Measurements from ENCODE around the gene WDR49. TPM values are rescaled to one million over a fixed set of nuclear protein-coding genes. Genes with fewer than 3 reads are reported as not detected.

Gene WDR49
- total and polyA plus RNA-seq, 4 donors: 1.7 to 3.8 (median 3.0) TPM; not detected in 1

GRCh38 chr3:167671878-167672427 is 18.2 kb upstream of the WDR49 start:
- intact Hi-C loops (cut with DNase I): no loop called here
- Histone ChIP-seq H3K27me3 (ENCODE audit: control insufficient read depth in 1 of 2, insufficient read depth in 2 of 2, low read length in 1 of 2) (no peaks in the 10 kb centered on the region), H3K4me1 (ENCODE audit: control insufficient read depth in 1 of 2, insufficient read depth in 2 of 2, low read length in 2 of 2) (no peaks in the 10 kb centered on the region), H3K27ac (ENCODE audit: low read depth in 1 of 2, low read length in 2 of 2) (no peak overlapping the region), H3K36me3 (ENCODE audit: control insufficient read depth in 1 of 2, insufficient read depth in 2 of 2, low read length in 1 of 2) (peaks cover 0 to 7% of the 10 kb centered on the region in 2 donors), H3K9me3 (ENCODE audit: control insufficient read depth, low read length) (peaks cover 4% of the 10 kb centered on the region), H3K4me3 (ENCODE audit: low read length in 2 of 2) (no peak overlapping the region)
- no peak for DNase-seq
- no peak for ATAC-seq (ENCODE audit: low FRiP score)
- 82 to 85% methylated on average over 4 of the region's 4 CpGs for WGBS, 2 donors

GRCh38 chr3:167669699-167670098 is 16.0 kb upstream of the WDR49 start:
- ATAC-seq (ENCODE audit: low FRiP score): no peak
- intact Hi-C loops (cut with DNase I): no loop called here

GRCh38 chr3:167668651-167669050 is 14.9 kb upstream of the WDR49 start:
- Histone ChIP-seq H3K4me3 (ENCODE audit: low read length in 2 of 2) (no peak overlapping the region), H3K36me3 (ENCODE audit: control insufficient read depth in 1 of 2, insufficient read depth in 2 of 2, low read length in 1 of 2) (peaks cover 0 to 4% of the 10 kb centered on the region in 2 donors), H3K4me1 (ENCODE audit: control insufficient read depth in 1 of 2, insufficient read depth in 2 of 2, low read length in 2 of 2) (no peaks in the 10 kb centered on the region), H3K9me3 (ENCODE audit: control insufficient read depth, low read length) (peaks cover 2% of the 10 kb centered on the region), H3K27ac (ENCODE audit: low read depth in 1 of 2, low read length in 2 of 2) (no peak overlapping the region), H3K27me3 (ENCODE audit: control insufficient read depth in 1 of 2, insufficient read depth in 2 of 2, low read length in 1 of 2) (no peaks in the 10 kb centered on the region)
- no peak for DNase-seq
- intact Hi-C loops (cut with DNase I): no loop called here
- WGBS, 2 donors: 81 to 88% methylated on average over 1 of the region's 1 CpG
- ATAC-seq (ENCODE audit: low FRiP score): no peak

More at GRCh38 chr3:167669699-167670098, 16.0 kb upstream of the WDR49 start:
- WGBS, 2 donors: 57 to 64% methylated on average over 1 of the region's 1 CpG
- peaks cover 2% of the 10 kb centered on the region for H3K9me3 ChIP-seq (ENCODE audit: control insufficient read depth, low read length)
- DNase-seq: no peak
- H3K27ac ChIP-seq (ENCODE audit: low read depth in 1 of 2, low read length in 2 of 2): no peak overlapping the region
- H3K4me1 ChIP-seq (ENCODE audit: control insufficient read depth in 1 of 2, insufficient read depth in 2 of 2, low read length in 2 of 2): no peaks in the 10 kb centered on the region
- H3K36me3 ChIP-seq (ENCODE audit: control insufficient read depth in 1 of 2, insufficient read depth in 2 of 2, low read length in 1 of 2): peaks cover 0 to 4% of the 10 kb centered on the region in 2 donors
- H3K4me3 ChIP-seq (ENCODE audit: low read length in 2 of 2): no peak overlapping the region
- no peaks in the 10 kb centered on the region for H3K27me3 ChIP-seq (ENCODE audit: control insufficient read depth in 1 of 2, insufficient read depth in 2 of 2, low read length in 1 of 2)

- no peak overlapping the region for H3K27ac ChIP-seq (ENCODE audit: low read depth in 1 of 2, low read length in 2 of 2)
- H3K4me1 ChIP-seq (ENCODE audit: control insufficient read depth in 1 of 2, insufficient read depth in 2 of 2, low read length in 2 of 2): no peaks in the 10 kb centered on the region
- no peak overlapping the region for H3K4me3 ChIP-seq (ENCODE audit: low read length in 2 of 2)
- ATAC-seq (ENCODE audit: low FRiP score): no peak
- H3K9me3 ChIP-seq (ENCODE audit: control insufficient read depth, low read length): no peaks in the 10 kb centered on the region
- H3K27me3 ChIP-seq (ENCODE audit: control insufficient read depth in 1 of 2, insufficient read depth in 2 of 2, low read length in 1 of 2): no peaks in the 10 kb centered on the region
- DNase-seq: no peak
- H3K36me3 ChIP-seq (ENCODE audit: control insufficient read depth in 1 of 2, insufficient read depth in 2 of 2, low read length in 1 of 2): no peaks in the 10 kb centered on the region
- intact Hi-C loops (cut with DNase I): no loop called here
- WGBS, 2 donors: 71 to 76% methylated on average over 2 of the region's 2 CpGs
Observed at GRCh38 chr3:167666563-167666962, 12.8 kb upstream of the WDR49 start.

- Histone ChIP-seq H3K4me1 (ENCODE audit: control insufficient read depth in 1 of 2, insufficient read depth in 2 of 2, low read length in 2 of 2) (no peaks in the 10 kb centered on the region), H3K4me3 (ENCODE audit: low read length in 2 of 2) (no peak overlapping the region), H3K9me3 (ENCODE audit: control insufficient read depth, low read length) (no peaks in the 10 kb centered on the region), H3K27me3 (ENCODE audit: control insufficient read depth in 1 of 2, insufficient read depth in 2 of 2, low read length in 1 of 2) (no peaks in the 10 kb centered on the region), H3K36me3 (ENCODE audit: control insufficient read depth in 1 of 2, insufficient read depth in 2 of 2, low read length in 1 of 2) (no peaks in the 10 kb centered on the region), H3K27ac (ENCODE audit: low read depth in 1 of 2, low read length in 2 of 2) (no peak overlapping the region)
- no peak for ATAC-seq (ENCODE audit: low FRiP score)
- DNase-seq: no peak
- 82 to 88% methylated on average over 5 of the region's 5 CpGs for WGBS, 2 donors
- intact Hi-C loops (cut with DNase I): no loop called here
Observed at GRCh38 chr3:167662919-167663400, 9.2 kb upstream of the WDR49 start.

GRCh38 chr3:167657684-167658225 is 4.0 kb upstream of the WDR49 start:
- Histone ChIP-seq H3K27me3 (ENCODE audit: control insufficient read depth in 1 of 2, insufficient read depth in 2 of 2, low read length in 1 of 2) (no peaks in the 10 kb centered on the region), H3K4me1 (ENCODE audit: control insufficient read depth in 1 of 2, insufficient read depth in 2 of 2, low read length in 2 of 2) (no peaks in the 10 kb centered on the region), H3K9me3 (ENCODE audit: control insufficient read depth, low read length) (no peaks in the 10 kb centered on the region), H3K4me3 (ENCODE audit: low read length in 2 of 2) (no peak overlapping the region), H3K27ac (ENCODE audit: low read depth in 1 of 2, low read length in 2 of 2) (no peak overlapping the region), H3K36me3 (ENCODE audit: control insufficient read depth in 1 of 2, insufficient read depth in 2 of 2, low read length in 1 of 2) (no peaks in the 10 kb centered on the region)
- intact Hi-C loops (cut with DNase I): no loop called here
- DNase-seq: no peak
- ATAC-seq (ENCODE audit: low FRiP score): no peak
- 85 to 88% methylated on average over 3 of the region's 3 CpGs for WGBS, 2 donors

- H3K27ac ChIP-seq (ENCODE audit: low read depth in 1 of 2, low read length in 2 of 2): no peak overlapping the region
- DNase-seq (no peak), ATAC-seq (ENCODE audit: low FRiP score) (no peak)
- no peaks in the 10 kb centered on the region for H3K9me3 ChIP-seq (ENCODE audit: control insufficient read depth, low read length)
- no peaks in the 10 kb centered on the region for H3K4me1 ChIP-seq (ENCODE audit: control insufficient read depth in 1 of 2, insufficient read depth in 2 of 2, low read length in 2 of 2)
- no peak overlapping the region for H3K4me3 ChIP-seq (ENCODE audit: low read length in 2 of 2)
- no peaks in the 10 kb centered on the region for H3K27me3 ChIP-seq (ENCODE audit: control insufficient read depth in 1 of 2, insufficient read depth in 2 of 2, low read length in 1 of 2)
- WGBS, 2 donors: 63 to 77% methylated on average over 1 of the region's 1 CpG
- intact Hi-C loops (cut with DNase I): no loop called here
- H3K36me3 ChIP-seq (ENCODE audit: control insufficient read depth in 1 of 2, insufficient read depth in 2 of 2, low read length in 1 of 2): no peaks in the 10 kb centered on the region
Observed at GRCh38 chr3:167656821-167657220, 3.1 kb upstream of the WDR49 start.

GRCh38 chr3:167653155-167653554 is 587 bp downstream of the WDR49 start:
- DNase-seq (no peak), ATAC-seq (ENCODE audit: low FRiP score) (no peak)
- no peaks in the 10 kb centered on the region for H3K9me3 ChIP-seq (ENCODE audit: control insufficient read depth, low read length)
- no peaks in the 10 kb centered on the region for H3K4me1 ChIP-seq (ENCODE audit: control insufficient read depth in 1 of 2, insufficient read depth in 2 of 2, low read length in 2 of 2)
- no peaks in the 10 kb centered on the region for H3K27me3 ChIP-seq (ENCODE audit: control insufficient read depth in 1 of 2, insufficient read depth in 2 of 2, low read length in 1 of 2)
- H3K4me3 ChIP-seq (ENCODE audit: low read length in 2 of 2): no peak overlapping the region
- intact Hi-C loops (cut with DNase I): no loop called here
- H3K36me3 ChIP-seq (ENCODE audit: control insufficient read depth in 1 of 2, insufficient read depth in 2 of 2, low read length in 1 of 2): no peaks in the 10 kb centered on the region
- no peak overlapping the region for H3K27ac ChIP-seq (ENCODE audit: low read depth in 1 of 2, low read length in 2 of 2)
- 61 to 81% methylated on average over 1 of the region's 1 CpG for WGBS, 2 donors

GRCh38 chr3:167651826-167652225 is 1.9 kb downstream of the WDR49 start:
- 20 to 26% methylated on average over 1 of the region's 1 CpG for WGBS, 2 donors
- no peaks in the 10 kb centered on the region for H3K27me3 ChIP-seq (ENCODE audit: control insufficient read depth in 1 of 2, insufficient read depth in 2 of 2, low read length in 1 of 2)
- no peak for DNase-seq
- no peak overlapping the region for H3K27ac ChIP-seq (ENCODE audit: low read depth in 1 of 2, low read length in 2 of 2)
- no peaks in the 10 kb centered on the region for H3K36me3 ChIP-seq (ENCODE audit: control insufficient read depth in 1 of 2, insufficient read depth in 2 of 2, low read length in 1 of 2)
- H3K9me3 ChIP-seq (ENCODE audit: control insufficient read depth, low read length): no peaks in the 10 kb centered on the region
- no peak overlapping the region for H3K4me3 ChIP-seq (ENCODE audit: low read length in 2 of 2)
- no peaks in the 10 kb centered on the region for H3K4me1 ChIP-seq (ENCODE audit: control insufficient read depth in 1 of 2, insufficient read depth in 2 of 2, low read length in 2 of 2)
- intact Hi-C loops (cut with DNase I): no loop called here
- no peak for ATAC-seq (ENCODE audit: low FRiP score)
